Muscle layer of duodenum (tissue), 2 donors: Measurements from ENCODE around the gene PACS1.
"Not testable (repeated sequence)": the region's sequence is repeated elsewhere in the genome, so short reads cannot be mapped to it uniquely, and the experiment has no call there.

ENCODE experiments used
- H3K27ac ChIP-seq: one replicate; pipeline ENCODE4 v1.7.0; 2013; ENCODE audit warnings: mild to moderate bottlenecking, low read length
- H3K27me3 ChIP-seq: one replicate; pipeline ENCODE4 v1.7.0; 2013; ENCODE audit warnings: low read depth, mild to moderate bottlenecking, control low read depth, low read length
- H3K36me3 ChIP-seq, 2 donors: one replicate each; pipeline ENCODE4 v1.7.0; 2013; ENCODE audit warnings: low read length in 2 of 2, control low read depth in 1 of 2, mild to moderate bottlenecking in 1 of 2; ENCODE audit not compliant: insufficient read depth in 2 of 2, control insufficient read depth in 1 of 2
- H3K4me1 ChIP-seq, 2 donors: one replicate each; pipeline ENCODE4 v1.7.0; 2013; ENCODE audit warnings: low read length in 2 of 2, mild to moderate bottlenecking in 2 of 2, control low read depth in 1 of 2, moderate library complexity in 1 of 2; ENCODE audit not compliant: insufficient read depth in 2 of 2, control insufficient read depth in 1 of 2
- H3K4me3 ChIP-seq, 2 donors: one replicate each; pipeline ENCODE4 v1.7.0; 2013; ENCODE audit warnings: low read length in 2 of 2, low read depth in 1 of 2, mild to moderate bottlenecking in 1 of 2
- H3K9me3 ChIP-seq, 2 donors: one replicate each; pipeline ENCODE4 v1.7.0; 2013; ENCODE audit warnings: low read length in 2 of 2, control low read depth in 1 of 2, mild to moderate bottlenecking in 1 of 2; ENCODE audit not compliant: control insufficient read depth in 1 of 2
- donor health status: healthy.

Gene PACS1

DNA sequence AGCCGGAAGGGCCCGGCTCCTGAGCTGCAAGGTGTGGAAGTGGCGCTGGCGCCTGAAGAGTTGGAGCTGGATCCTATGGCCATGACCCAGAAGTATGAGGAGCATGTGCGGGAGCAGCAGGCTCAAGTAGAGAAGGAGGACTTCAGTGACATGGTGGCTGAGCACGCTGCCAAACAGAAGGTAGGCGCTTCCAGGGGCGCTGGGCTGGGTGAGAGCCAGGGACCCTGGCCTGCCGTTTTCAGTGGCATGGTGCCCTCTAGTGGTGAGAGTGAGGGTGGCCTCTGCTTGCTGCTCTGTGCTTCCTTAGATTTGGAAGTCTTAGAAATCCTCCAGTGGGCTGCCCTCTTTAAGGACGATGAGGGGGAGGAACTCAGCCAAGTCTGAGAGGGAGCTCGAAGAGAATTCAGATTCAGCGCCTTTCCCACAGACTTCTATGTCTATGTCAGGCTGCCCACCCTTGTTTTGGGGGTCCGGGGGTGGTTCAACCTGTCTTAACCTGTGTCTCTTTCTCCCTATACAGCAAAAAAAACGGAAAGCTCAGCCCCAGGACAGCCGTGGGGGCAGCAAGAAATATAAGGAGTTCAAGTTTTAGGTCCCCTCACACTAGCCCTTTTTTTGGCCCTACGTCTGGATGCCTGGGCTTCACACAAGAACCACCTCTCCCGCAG is 1.8 kb upstream of the PACS1 start:
- Histone ChIP-seq H3K27me3 (no peaks in the 10 kb centered on the region), H3K9me3 (no peaks in the 10 kb centered on the region), H3K4me3 (no peak overlapping the region), H3K27ac (peak overlapping the region; percentile 91), H3K36me3 (peaks cover 35 to 51% of the 10 kb centered on the region in 2 donors), H3K4me1 (peaks cover 12 to 26% of the 10 kb centered on the region in 2 donors)

DNA sequence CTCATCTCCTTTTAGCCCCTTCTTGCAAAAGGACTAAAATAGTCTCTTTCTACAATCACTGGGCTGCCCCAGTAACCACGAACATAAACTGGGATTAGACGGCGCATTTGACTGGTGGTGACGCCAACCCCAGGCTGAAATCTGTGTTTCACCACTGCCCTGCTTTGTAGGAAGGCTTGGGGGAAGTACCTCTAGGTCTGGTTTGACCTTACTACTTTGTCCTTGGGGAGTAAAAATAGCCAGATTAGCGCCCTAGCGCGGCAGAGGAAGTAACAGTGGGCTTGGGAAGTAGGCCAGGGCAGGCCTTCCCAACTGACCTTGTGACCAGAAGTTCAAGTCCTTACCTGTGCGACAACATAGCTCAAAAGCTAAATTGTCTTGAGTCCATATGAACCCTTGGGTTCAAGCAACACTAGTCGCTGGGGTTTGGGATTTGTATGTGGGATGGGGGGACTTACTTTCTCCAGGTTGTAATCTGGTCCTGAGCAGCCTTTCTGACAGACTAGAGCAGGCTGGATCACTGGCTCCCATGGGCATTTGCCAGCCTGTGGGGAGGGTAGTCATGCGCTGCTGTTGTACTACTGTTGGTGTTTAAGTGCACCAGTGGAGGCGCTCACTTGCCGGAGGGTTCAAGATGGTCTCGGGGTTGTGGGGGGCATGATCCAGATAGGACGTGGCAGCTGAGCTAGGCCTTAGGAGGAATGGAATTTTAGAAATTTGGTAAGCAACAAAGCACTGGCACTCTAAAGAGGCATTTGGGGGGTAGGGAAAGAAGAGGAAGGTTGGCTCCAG is 953 bp upstream of the PACS1 start:
- Histone ChIP-seq H3K36me3 (peaks cover 26 to 43% of the 10 kb centered on the region in 2 donors), H3K9me3 (no peaks in the 10 kb centered on the region), H3K4me3 (peak overlapping the region; percentile 27 to 73), H3K27ac (peak overlapping the region; percentile 91), H3K27me3 (no peaks in the 10 kb centered on the region), H3K4me1 (peaks cover 12 to 26% of the 10 kb centered on the region in 2 donors)

DNA sequence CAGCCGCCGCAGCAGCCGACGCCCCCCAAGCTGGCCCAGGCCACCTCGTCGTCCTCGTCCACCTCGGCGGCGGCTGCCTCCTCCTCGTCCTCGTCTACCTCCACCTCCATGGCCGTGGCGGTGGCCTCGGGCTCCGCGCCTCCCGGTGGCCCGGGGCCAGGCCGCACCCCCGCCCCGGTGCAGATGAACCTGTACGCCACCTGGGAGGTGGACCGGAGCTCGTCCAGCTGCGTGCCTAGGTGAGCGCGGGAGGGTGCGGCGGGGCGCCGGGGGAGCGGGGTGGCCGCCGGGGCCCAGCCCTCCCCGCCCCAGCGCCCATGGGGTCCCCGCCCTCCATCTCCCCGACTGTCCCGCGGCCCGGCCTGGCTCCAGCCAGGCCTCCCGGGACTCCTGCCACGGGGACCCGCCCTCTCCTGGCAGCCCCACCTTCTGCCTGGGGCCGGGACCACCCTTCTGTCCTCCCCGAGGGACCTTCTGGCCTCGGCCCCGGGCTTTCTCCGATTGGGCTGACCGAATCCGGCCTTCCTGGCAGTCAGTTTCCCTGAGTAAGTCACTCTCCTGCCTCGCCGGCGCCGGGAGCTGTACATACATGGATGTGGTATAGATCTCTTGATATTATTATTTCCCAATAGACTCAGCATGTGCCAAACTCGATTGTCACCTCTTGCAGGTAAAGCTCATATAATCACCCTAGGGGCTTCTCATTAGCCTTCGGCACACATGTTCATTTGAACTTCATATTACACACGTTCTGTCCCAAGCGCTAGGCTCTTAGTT is 720 bp downstream of the PACS1 start:
- Histone ChIP-seq H3K9me3 (no peaks in the 10 kb centered on the region), H3K36me3 (peaks cover 21 to 31% of the 10 kb centered on the region in 2 donors), H3K27ac (peak overlapping the region; percentile 81), H3K4me1 (peaks cover 12 to 26% of the 10 kb centered on the region in 2 donors), H3K27me3 (no peaks in the 10 kb centered on the region), H3K4me3 (peak overlapping the region; percentile 74 to 81)

DNA sequence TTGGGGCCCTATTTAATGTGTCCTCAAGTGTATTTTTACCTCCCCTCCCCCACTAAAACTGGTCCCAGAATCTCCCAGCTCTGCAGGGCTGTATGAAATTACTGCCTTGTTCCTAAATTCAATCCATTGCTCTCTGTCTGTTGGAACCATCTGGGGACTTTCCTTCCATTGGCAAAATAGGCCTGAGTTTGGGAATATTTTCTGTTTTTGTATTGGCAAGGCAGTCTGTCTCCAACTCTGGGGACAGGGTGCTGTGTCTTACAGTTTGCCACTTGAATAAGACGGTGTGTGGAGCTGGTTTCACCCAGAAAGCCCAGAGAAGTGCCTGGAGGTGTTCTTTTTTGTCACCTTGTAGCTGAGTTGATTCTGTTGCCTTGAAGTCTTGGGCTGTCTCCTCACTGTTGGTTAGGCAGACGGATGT is 1.3 kb downstream of the PACS1 start:
- no peaks in the 10 kb centered on the region for H3K27me3 ChIP-seq
- peaks cover 17 to 27% of the 10 kb centered on the region in 2 donors for H3K36me3 ChIP-seq
- no peaks in the 10 kb centered on the region for H3K9me3 ChIP-seq
- peak overlapping the region; percentile 74 to 81 for H3K4me3 ChIP-seq
- peaks cover 12 to 26% of the 10 kb centered on the region in 2 donors for H3K4me1 ChIP-seq
- H3K27ac ChIP-seq: peak overlapping the region; percentile 81

DNA sequence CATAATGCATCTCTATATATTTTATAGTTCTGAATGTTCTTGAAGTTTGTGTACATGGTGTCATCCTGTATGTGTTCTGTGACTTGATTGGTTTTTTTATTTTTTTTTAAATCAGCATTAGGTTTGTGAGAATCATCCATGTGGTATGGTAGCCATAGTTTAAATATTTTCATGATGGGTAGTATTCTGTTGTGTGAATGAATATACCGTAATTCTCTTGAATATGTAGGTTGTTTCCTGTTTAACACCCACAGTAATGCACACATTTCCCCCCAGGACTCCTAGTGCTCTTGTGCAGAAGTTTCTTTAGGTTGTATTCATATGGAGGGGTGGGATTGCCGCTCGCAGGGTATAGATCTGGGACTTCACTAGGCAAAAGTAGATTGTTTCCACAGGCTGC is 2.0 kb downstream of the PACS1 start:
- Histone ChIP-seq H3K27ac (peak overlapping the region; percentile 81), H3K9me3 (no peaks in the 10 kb centered on the region), H3K4me3 (peak overlapping the region in 1 of 2 donors; percentile 74), H3K27me3 (no peaks in the 10 kb centered on the region), H3K36me3 (peaks cover 14 to 20% of the 10 kb centered on the region in 2 donors), H3K4me1 (peaks cover 12 to 26% of the 10 kb centered on the region in 2 donors)

DNA sequence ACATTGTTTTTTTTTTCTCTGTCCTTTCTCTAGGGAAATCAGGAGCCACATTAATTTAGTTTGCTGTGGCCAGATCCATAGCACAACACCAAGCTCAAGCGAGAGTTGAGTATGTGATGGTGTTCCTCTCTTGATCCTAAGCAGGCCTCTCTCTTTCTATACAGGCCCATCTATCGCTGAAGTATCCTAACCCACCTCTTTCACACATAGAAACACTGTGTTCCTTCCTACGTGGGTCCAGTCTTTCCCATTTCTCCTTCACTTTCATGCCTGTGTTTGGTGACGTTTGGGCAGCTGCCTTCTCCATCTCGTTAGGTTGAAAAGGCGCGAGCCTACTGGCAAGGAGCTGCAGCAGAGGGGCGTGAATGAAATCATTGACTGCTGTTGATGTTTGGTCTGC is 2.4 kb downstream of the PACS1 start:
- peaks cover 12 to 26% of the 10 kb centered on the region in 2 donors for H3K4me1 ChIP-seq
- peaks cover 10 to 16% of the 10 kb centered on the region in 2 donors for H3K36me3 ChIP-seq
- H3K27me3 ChIP-seq: no peaks in the 10 kb centered on the region
- no peak overlapping the region for H3K4me3 ChIP-seq
- no peaks in the 10 kb centered on the region for H3K9me3 ChIP-seq
- peak overlapping the region; percentile 81 for H3K27ac ChIP-seq

DNA sequence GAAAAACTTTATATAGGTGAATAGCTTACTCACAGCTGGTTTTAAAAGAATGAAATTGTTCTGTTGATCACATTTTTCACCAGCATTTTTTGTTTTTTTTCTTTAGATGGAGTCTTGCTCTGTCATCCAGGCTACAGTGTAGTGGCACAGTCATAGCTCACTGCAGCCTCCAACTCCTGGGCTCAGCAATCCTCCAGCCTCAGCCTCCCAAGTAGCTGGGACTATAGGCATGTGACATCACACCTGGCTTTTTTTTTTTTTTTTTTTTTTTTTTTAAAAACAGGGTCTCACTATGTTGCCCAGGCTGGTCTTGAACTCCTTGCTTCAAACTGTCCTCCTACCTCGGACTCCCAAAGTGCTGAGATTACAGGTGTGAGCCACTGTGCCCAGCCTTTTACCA is 3.6 kb downstream of the PACS1 start:
- H3K4me3 ChIP-seq: no peak overlapping the region
- H3K4me1 ChIP-seq: peaks cover 12 to 15% of the 10 kb centered on the region in 2 donors
- H3K27me3 ChIP-seq: no peaks in the 10 kb centered on the region
- peaks cover 4 to 6% of the 10 kb centered on the region in 2 donors for H3K36me3 ChIP-seq
- no peak overlapping the region for H3K27ac ChIP-seq
- no peaks in the 10 kb centered on the region for H3K9me3 ChIP-seq

DNA sequence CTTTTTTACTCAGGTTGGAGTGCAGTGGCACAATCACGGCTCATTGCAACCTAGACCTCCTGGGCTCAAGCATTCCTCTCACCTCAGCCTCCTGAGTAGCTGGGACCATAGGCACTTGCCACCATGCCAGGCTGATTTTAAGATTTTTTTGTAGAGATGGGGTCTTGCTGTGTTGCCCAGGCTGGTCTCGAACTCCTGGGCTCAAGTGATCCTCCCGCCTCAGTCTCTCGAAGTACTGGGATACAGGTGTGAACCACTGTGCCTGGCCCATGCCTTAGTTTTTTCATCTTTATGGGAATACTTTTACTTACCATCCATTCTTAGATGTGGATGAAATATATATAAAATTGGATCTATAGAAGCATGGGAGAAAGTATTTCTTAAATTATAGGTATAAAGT is 5.2 kb downstream of the PACS1 start:
- Histone ChIP-seq H3K4me3 (no peak overlapping the region), H3K4me1 (peaks cover 12% of the 10 kb centered on the region in 2 donors), H3K9me3 (no peaks in the 10 kb centered on the region), H3K27ac (no peak overlapping the region), H3K27me3 (no peaks in the 10 kb centered on the region), H3K36me3 (peaks cover 0 to 4% of the 10 kb centered on the region in 2 donors)

DNA sequence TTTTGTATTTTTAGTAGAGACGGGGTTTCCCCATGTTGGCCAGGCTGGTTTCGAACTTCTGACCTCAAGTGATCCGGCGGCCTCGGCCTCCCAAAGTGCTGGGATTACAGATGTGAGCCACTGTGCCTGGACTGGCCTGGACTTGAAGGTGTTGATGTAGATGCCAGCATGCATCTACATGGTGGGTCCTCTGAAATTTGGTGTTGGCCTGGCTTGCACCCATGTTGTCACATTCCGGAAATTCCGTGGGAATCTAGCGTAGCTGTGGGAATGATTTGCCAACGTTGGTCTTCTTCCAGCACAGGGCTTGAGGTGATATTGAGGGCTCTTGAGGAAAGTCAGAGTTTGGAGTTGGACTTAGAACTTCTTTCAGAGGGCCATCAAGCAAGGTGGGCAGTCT is 6.5 kb downstream of the PACS1 start:
- no peak overlapping the region for H3K4me3 ChIP-seq
- peaks cover 10 to 23% of the 10 kb centered on the region in 2 donors for H3K4me1 ChIP-seq
- H3K27ac ChIP-seq: no peak overlapping the region
- no peaks in the 10 kb centered on the region for H3K27me3 ChIP-seq
- peaks cover 0 to 4% of the 10 kb centered on the region in 2 donors for H3K36me3 ChIP-seq
- no peaks in the 10 kb centered on the region for H3K9me3 ChIP-seq

DNA sequence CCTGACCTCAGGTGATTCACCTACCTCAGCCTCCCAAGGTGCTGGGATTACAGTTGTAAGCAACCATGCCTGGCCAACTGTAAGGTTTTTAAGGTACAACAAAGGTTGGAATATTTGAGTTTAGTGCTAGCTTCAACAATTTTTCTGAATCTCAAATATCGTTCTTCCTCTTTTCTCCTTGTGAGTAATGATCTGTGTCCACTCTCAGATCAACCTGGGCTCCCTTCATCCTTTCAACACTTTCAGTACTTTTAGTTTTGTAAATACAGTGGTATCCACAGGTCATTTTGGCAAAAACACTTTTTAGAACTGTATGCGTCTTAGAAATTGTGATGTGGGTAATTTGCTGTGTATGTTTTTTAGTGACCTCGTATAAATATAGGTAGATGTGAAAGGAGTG is 7.9 kb downstream of the PACS1 start:
- Histone ChIP-seq H3K27me3 (no peaks in the 10 kb centered on the region), H3K36me3 (peaks cover 0 to 4% of the 10 kb centered on the region in 2 donors), H3K27ac (no peak overlapping the region)

DNA sequence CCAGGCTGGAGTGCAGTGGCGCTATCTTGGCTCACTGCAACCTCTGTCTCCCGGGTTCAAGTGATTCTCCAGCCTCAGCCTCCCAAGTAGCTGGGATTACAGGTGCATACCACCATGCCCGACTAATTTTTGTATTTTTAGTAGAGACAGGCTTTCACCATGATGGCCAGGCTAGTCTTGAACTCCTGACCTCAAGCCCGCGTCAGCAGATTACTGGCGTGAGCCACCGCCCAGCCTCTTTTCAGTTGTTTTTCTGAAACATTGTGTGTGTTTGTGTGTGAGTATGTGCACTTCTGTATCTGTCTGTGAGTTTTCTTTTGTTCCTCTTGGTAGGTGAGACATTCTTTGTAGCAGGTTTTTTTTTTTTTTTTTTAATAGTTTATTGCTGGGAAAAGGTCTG is 8.9 kb downstream of the PACS1 start:
- peaks cover 9 to 30% of the 10 kb centered on the region in 2 donors for H3K4me1 ChIP-seq
- H3K36me3 ChIP-seq, H3K27me3 ChIP-seq, H3K9me3 ChIP-seq, H3K27ac ChIP-seq, H3K4me3 ChIP-seq: not testable (repeated sequence)

More for the DNA sequence above, 7.9 kb downstream of the PACS1 start:
- Histone ChIP-seq H3K4me3 (no peak overlapping the region), H3K4me1 (peaks cover 9 to 24% of the 10 kb centered on the region in 2 donors), H3K9me3 (no peaks in the 10 kb centered on the region)
